Suprapubic skin (tissue), 3 donors: ENCODE measurements around the gene ARF3.

Experiments
- EP300 ChIP-seq: sonication (generic); formaldehyde crosslinking; IDR thresholded peaks from one replicate; pipeline ENCODE4 v1.6.1; 2017; ENCODE audit warnings: antibody characterized with exemption
- POLR2A ChIP-seq, 2 donors: fragments of 450-650 bp; IDR thresholded peaks; one replicate each; pipeline ENCODE4 v1.6.1; 2017; ENCODE audit warnings: antibody characterized with exemption in 2 of 2, mild to moderate bottlenecking in 2 of 2, moderate library complexity in 2 of 2
- TF ChIP-seq, protein P1 (sequence below), 2 donors: fragments of 200-600 bp in 1 of 2; fragments of 450-650 bp in 1 of 2; sonication (generic) in 1 of 2; IDR thresholded peaks; one replicate each; pipeline ENCODE4 v1.5.1; 2016 to 2019; ENCODE audit warnings: antibody characterized with exemption in 2 of 2, mild to moderate bottlenecking in 1 of 2, moderate library complexity in 1 of 2

DNA sequence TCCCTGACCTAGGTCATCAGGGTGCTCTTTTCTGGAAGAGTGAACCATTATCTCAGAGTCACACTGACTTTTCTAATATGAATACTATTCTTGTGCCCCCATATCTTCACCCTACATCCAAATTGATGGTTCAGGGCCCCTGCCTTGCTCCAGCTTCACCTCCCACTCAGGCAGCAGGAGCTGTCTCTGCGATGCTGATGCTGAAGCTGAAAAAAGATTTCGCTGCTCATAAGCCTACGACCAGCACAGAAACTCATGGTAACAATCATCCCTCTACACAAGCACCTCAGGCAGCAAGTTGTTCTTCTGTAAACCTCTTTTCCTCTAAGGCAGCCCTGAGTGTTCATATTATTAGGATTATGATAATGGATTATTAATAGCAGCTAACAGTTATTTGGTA lies 3.2 kb downstream of the ARF3 start:
- TF ChIP-seq, protein P1, sequence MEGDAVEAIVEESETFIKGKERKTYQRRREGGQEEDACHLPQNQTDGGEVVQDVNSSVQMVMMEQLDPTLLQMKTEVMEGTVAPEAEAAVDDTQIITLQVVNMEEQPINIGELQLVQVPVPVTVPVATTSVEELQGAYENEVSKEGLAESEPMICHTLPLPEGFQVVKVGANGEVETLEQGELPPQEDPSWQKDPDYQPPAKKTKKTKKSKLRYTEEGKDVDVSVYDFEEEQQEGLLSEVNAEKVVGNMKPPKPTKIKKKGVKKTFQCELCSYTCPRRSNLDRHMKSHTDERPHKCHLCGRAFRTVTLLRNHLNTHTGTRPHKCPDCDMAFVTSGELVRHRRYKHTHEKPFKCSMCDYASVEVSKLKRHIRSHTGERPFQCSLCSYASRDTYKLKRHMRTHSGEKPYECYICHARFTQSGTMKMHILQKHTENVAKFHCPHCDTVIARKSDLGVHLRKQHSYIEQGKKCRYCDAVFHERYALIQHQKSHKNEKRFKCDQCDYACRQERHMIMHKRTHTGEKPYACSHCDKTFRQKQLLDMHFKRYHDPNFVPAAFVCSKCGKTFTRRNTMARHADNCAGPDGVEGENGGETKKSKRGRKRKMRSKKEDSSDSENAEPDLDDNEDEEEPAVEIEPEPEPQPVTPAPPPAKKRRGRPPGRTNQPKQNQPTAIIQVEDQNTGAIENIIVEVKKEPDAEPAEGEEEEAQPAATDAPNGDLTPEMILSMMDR (IDR thresholded peaks at IDR 0.05): no peak
- TF ChIP-seq EP300 (no peak), POLR2A (IDR thresholded peaks at IDR 0.05) (no peak)
